HepG2 (cell line): ENCODE results near the gene SSTR5. TPM values are rescaled to one million over a fixed set of nuclear protein-coding genes. Genes with fewer than 3 reads are reported as not detected.
A peak's percentile ranks its signal among the peaks of the same experiment; 100 is the strongest.

ENCODE experiments used
- ATAC-seq: fragments of 200-7000 bp; cut with Tn5 transposase; 3 replicates; pipeline ENCODE4 v1.9.1; 2020; ENCODE audit warnings: mild to moderate bottlenecking, moderate library complexity
- BruUV-seq: library from RNA; stranded (reverse); fragments of 400-500 nt; replicated peaks from 2 replicates; lab custom pipeline; 2021; lab: Mats Ljungman, UMichigan
- CTCF ChIA-PET: fragments of 300-600 bp; formaldehyde crosslinking; extraction: SDS; loops from one replicate; lab custom pipeline; 2021; ENCODE audit warnings: low total read pairs, inconsistent platforms, low intra/inter-chr PET ratio; lab: Yijun Ruan, JAX
- POLR2A ChIA-PET: fragments of 350-600 bp; sonication (Branson Sonifier 250); formaldehyde crosslinking; loops from one replicate; lab custom pipeline; 2020; ENCODE audit warnings: antibody characterized with exemption, inconsistent platforms; lab: Yijun Ruan, JAX
- DNase-seq: peaks from one replicate; pipeline ENCODE4 v3.0.0-alpha.2; 2015; ENCODE audit warnings: low spot score
- FAIRE-seq: peaks from 3 replicates; lab custom pipeline; 2011; peaks lifted over from hg19 to GRCh38; lab: Jason Lieb, UNC
- H2AFZ ChIP-seq: one replicate; pipeline ENCODE4 v1.6.1; 2011; ENCODE audit warnings: low read length, inconsistent platforms
- H3K27ac ChIP-seq: fragments of 300-600 bp; 3 replicates; pipeline ENCODE4 v1.8.0; 2011; ENCODE audit warnings: mixed run types, mild to moderate bottlenecking, mixed read lengths, low read length, inconsistent platforms; ENCODE audit not compliant: insufficient read depth; ENCODE audit errors: extremely low read length
- H3K27me3 ChIP-seq, 2 experiments: fragments of 200-600 bp in 1 of 2; 2 replicates in 1 of 2; 3 replicates in 1 of 2; pipeline versions ENCODE4 v1.6.0 to v1.8.0; 2011; ENCODE audit warnings: low read length in 2 of 2, mild to moderate bottlenecking in 2 of 2, moderate library complexity in 2 of 2, inconsistent platforms in 1 of 2; ENCODE audit not compliant: insufficient read depth in 2 of 2, control insufficient read depth in 1 of 2
- H3K36me3 ChIP-seq, 2 experiments: fragments of 200-600 bp in 1 of 2; replicated peaks in 1 of 2; 2 replicates in 1 of 2; 3 replicates in 1 of 2; pipeline versions ENCODE4 v1.5.1 to v1.8.0; 2011; ENCODE audit warnings: low read length in 2 of 2, inconsistent platforms in 1 of 2; ENCODE audit not compliant: insufficient read depth in 2 of 2, control insufficient read depth in 1 of 2
- H3K4me1 ChIP-seq: 2 replicates; pipeline ENCODE4 v1.5.1; 2012; ENCODE audit warnings: low read length, inconsistent platforms; ENCODE audit not compliant: insufficient read depth
- H3K4me2 ChIP-seq: 2 replicates; pipeline ENCODE4 v1.6.0; 2011; ENCODE audit warnings: low read depth, low read length, inconsistent platforms
- H3K4me3 ChIP-seq, 3 experiments: fragments of 200-600 bp in 1 of 3; sonication (generic), shearing (Covaris generic) in 1 of 3; replicated peaks in 1 of 3; 2 replicates each; pipeline ENCODE4 v1.5.1; 2011 to 2016; ENCODE audit warnings: low read length in 3 of 3, inconsistent platforms in 2 of 3, low read depth in 2 of 3, mild to moderate bottlenecking in 2 of 3, control low read depth in 1 of 3, mixed read lengths in 1 of 3; ENCODE audit not compliant: insufficient read depth in 1 of 3
- H3K79me2 ChIP-seq: one replicate; pipeline ENCODE4 v1.6.1; 2011; ENCODE audit warnings: low read length, inconsistent platforms; ENCODE audit not compliant: insufficient read depth
- H3K9ac ChIP-seq: 2 replicates; pipeline ENCODE4 v1.6.0; 2011; ENCODE audit warnings: mild to moderate bottlenecking, low read depth, low read length, inconsistent platforms; ENCODE audit not compliant: insufficient read depth
- H3K9me3 ChIP-seq: 2 replicates; pipeline ENCODE4 v1.5.1; 2012; ENCODE audit warnings: mild to moderate bottlenecking, low read length
- H4K20me1 ChIP-seq: 2 replicates; pipeline ENCODE4 v1.6.0; 2011; ENCODE audit warnings: inconsistent platforms, mild to moderate bottlenecking, low read length, moderate library complexity; ENCODE audit not compliant: insufficient read depth
- CREB1 ChIP-seq, 2 experiments: fragments of 450-650 bp in 1 of 2; IDR thresholded peaks; 2 replicates each; pipeline ENCODE4 v1.6.1; 2016 to 2017; ENCODE audit warnings: control low read depth in 1 of 2, mild to moderate bottlenecking in 1 of 2, missing compliant biosample characterization in 1 of 2, missing genetic modification characterization in 1 of 2
- ETV6 ChIP-seq: sonication (generic); formaldehyde crosslinking; conservative IDR thresholded peaks from 2 replicates; pipeline ENCODE4 v1.4.0; 2020; ENCODE audit warnings: missing genetic modification reagents
- KAT7 ChIP-seq: IDR thresholded peaks from 2 replicates; pipeline ENCODE4 v1.6.1; 2018; ENCODE audit warnings: borderline replicate concordance, missing compliant biosample characterization
- MLLT10 ChIP-seq: sonication (generic); formaldehyde crosslinking; IDR thresholded peaks from 2 replicates; pipeline ENCODE4 v1.4.0; 2020; ENCODE audit warnings: missing genetic modification reagents
- NAIF1 ChIP-seq: sonication (generic); formaldehyde crosslinking; IDR thresholded peaks from 2 replicates; pipeline ENCODE4 v1.5.0; 2020; ENCODE audit warnings: mild to moderate bottlenecking, missing genetic modification reagents, borderline replicate concordance
- PAF1 ChIP-seq: IDR thresholded peaks from 2 replicates; pipeline ENCODE4 v1.6.1; 2016; ENCODE audit warnings: missing genetic modification reagents, missing compliant biosample characterization
- RXRA ChIP-seq: sonication (generic); formaldehyde crosslinking; IDR thresholded peaks from 2 replicates; pipeline ENCODE4 v1.5.1; 2020; ENCODE audit warnings: missing genetic modification reagents
- SRF ChIP-seq: IDR thresholded peaks from 2 replicates; pipeline ENCODE4 v1.6.1; 2011; ENCODE audit warnings: mild to moderate bottlenecking, low read depth, low read length, moderate library complexity
- THYN1 ChIP-seq: sonication (generic); formaldehyde crosslinking; IDR thresholded peaks from 2 replicates; pipeline ENCODE4 v1.8.1; 2023; ENCODE audit warnings: low read depth, mild to moderate bottlenecking, moderate library complexity, missing genetic modification reagents, borderline replicate concordance
- ZFP41 ChIP-seq: sonication (generic); formaldehyde crosslinking; IDR thresholded peaks from 2 replicates; pipeline ENCODE4 v1.4.0; 2020; ENCODE audit warnings: mild to moderate bottlenecking, missing genetic modification reagents, borderline replicate concordance
- ZNF282 ChIP-seq: fragments of 450-650 bp; IDR thresholded peaks from 2 replicates; pipeline ENCODE4 v1.6.1; 2018; ENCODE audit not compliant: partially characterized antibody
- ZNF614 ChIP-seq: IDR thresholded peaks from 2 replicates; pipeline ENCODE4 v1.6.1; 2018; ENCODE audit warnings: missing biosample characterization, missing genetic modification reagents, inconsistent platforms, borderline replicate concordance
- ZSCAN29 ChIP-seq: sonication (generic); formaldehyde crosslinking; conservative IDR thresholded peaks from 2 replicates; pipeline ENCODE4 v1.4.0; 2020; ENCODE audit warnings: mild to moderate bottlenecking, missing genetic modification reagents
- WGBS: methylation state at CpG from one replicate; pipeline ENCODE4 v1.1.6; 2017; ENCODE audit warnings: low lambda C conversion rate; 5-methylcytosine and 5-hydroxymethylcytosine counted together
- in situ Hi-C: cut with HindIII; loops from 2 replicates; pipeline ENCODE4 v1.10.0; 2017; ENCODE audit warnings: low pct_unique_long_range_greater_than_20kb; ENCODE audit not compliant: extremely low pct_ligation_motif_present
- intact Hi-C: fragments of 100-400 bp; cut with micrococcal nuclease; formaldehyde crosslinking; loops from one replicate; pipeline ENCODE4 v1.10.0; 2022; ENCODE audit not compliant: unreplicated experiment
- polyA plus RNA-seq, 8 experiments: library from polyadenylated mRNA; depleted of rRNA in 3 of 8; stranded (reverse) in 7 of 8; unstranded in 1 of 8; fragments of >200 nt; fragmentation: Illumina TruSeq in 4 of 8; extraction: Trizol in 4 of 8; gene quantifications; 2 replicates each; pipeline versions ENCODE4 v1.2.1 to v1.2.3, GENCODE V29; 2011 to 2016; ENCODE audit warnings: low read depth in 4 of 8, missing spikeins in 1 of 8, mixed read lengths in 1 of 8; ENCODE audit not compliant: insufficient read depth in 1 of 8
- total RNA-seq, 5 experiments: library from RNA; depleted of rRNA; stranded (reverse); fragments of >200 nt; fragmentation: Illumina TruSeq; extraction: Trizol; gene quantifications; 2 replicates each; pipeline ENCODE4 v1.2.3, GENCODE V29; 2016; ENCODE audit warnings: low read depth in 1 of 5
- TF ChIP-seq, protein P1 (sequence below): sonication (generic); formaldehyde crosslinking; IDR thresholded peaks from 2 replicates; pipeline ENCODE4 v1.4.0; 2020; ENCODE audit warnings: missing genetic modification reagents
- TF ChIP-seq, protein P2 (sequence below): sonication (generic); formaldehyde crosslinking; IDR thresholded peaks from 2 replicates; pipeline ENCODE4 v1.8.0; 2022; ENCODE audit warnings: mild to moderate bottlenecking, missing genetic modification reagents; ENCODE audit not compliant: insufficient replicate concordance

The SSTR5 gene
- total and polyA plus RNA-seq, 2 of the 13 experiments (the other 11 are each of a cell fraction or from before 2014, with no cell fraction given) = 0.20 to 0.49 TPM

DNA sequence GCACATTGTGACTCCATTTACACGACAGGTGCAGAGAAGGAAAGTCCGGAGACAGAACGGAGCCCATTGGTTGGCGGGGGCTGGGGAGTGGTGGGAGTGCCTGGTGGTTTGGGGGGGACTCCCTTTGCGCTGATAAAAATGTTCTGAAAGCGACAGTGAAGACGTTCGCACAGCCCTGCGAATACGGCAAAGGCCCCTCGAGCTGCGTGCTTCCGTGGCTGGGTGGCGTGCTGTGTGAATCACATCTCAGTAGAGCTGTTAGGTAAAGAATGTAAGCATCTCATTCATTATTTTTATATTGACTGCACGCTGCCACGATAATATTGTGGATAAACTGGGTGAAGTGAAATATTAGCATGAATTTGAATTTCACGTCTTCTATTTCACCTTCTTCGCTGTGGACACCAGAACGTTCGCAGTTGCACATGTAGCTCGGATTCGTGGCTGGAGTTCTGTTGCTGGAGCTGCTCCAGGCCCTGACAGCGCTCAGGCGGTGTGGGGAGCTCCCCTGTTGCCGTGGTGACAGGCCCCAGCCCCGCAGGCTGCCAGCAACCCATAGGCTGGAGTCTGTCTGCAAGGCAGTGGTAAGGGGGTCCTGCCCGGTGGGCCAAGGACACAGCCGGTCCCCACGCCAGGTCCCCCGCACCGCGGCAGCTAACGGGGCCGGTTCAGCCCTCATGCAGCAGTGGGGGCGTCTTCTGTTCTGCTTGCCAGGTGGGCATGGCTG is 46.3 kb upstream of the SSTR5 start:
- Histone ChIP-seq H3K27me3 (peaks cover 27 to 95% of the 10 kb centered on the region in 2 experiments), H3K4me3 (no peak overlapping the region), H3K9ac (no peak overlapping the region), H2AFZ (no peak overlapping the region), H4K20me1 (no peaks in the 10 kb centered on the region), H3K36me3 (no peaks in the 10 kb centered on the region), H3K27ac (no peak overlapping the region), H3K79me2 (no peaks in the 10 kb centered on the region), H3K9me3 (no peaks in the 10 kb centered on the region), H3K4me1 (peaks cover 10% of the 10 kb centered on the region), H3K4me2 (no peak overlapping the region)
- no peak for FAIRE-seq
- in situ Hi-C loops = no loop called here
- 28% methylated on average over 22 of the region's 35 CpGs for WGBS
- TF ChIP-seq THYN1 (CRISPR knock-in tag) (no peak), NAIF1 (CRISPR knock-in tag) (no peak)
- CTCF ChIA-PET = no interaction called here
- no TSS peak for BruUV-seq
- intact Hi-C loops = no loop called here
- POLR2A ChIA-PET = no interaction called here
- ATAC-seq = no peak
- no peak for DNase-seq

DNA sequence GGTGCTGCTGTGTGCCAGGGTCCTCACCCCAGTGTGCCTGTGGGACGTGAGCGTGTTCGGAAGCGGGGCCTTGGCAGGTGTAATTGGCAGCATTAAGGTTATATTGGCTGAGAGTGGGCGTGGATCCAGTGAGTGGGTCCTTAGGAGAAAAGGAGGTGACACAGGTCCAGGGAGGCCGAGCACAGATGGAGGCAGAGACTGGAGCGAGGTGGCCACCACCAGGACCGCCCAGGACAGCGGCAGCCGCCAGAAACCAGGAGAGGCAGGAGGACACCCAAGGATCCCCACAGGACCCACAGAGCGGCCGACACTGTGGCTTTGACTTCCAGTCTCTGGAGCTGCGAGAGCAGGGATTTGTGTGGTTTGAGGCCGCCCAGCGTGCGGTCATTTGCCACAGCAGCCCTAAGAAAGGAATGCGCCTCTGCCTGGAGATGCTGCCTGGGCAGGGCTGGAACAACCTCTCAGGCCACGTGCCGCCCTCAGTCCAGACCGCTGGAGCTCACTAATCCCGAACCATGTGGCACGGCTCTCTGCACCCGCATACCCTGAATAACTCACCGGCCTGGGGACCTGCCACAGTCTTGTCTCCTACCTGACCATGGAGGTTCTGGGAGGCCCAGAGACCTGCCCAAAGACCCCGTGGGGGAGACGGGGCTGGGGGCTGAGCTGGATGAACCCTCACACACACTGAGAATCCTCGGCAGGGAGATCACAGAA is 45.6 kb upstream of the SSTR5 start:
- CTCF ChIA-PET = no interaction called here
- H3K27ac ChIP-seq = no peak overlapping the region
- peak; percentile 7; the same call in 1 of the 3 replicates for ATAC-seq
- no peaks in the 10 kb centered on the region for H3K9me3 ChIP-seq
- DNase-seq = no peak
- no peak overlapping the region for H2AFZ ChIP-seq
- no peaks in the 10 kb centered on the region for H3K36me3 ChIP-seq
- POLR2A ChIA-PET = no interaction called here
- H3K4me3 ChIP-seq = no peak overlapping the region
- H3K79me2 ChIP-seq = no peaks in the 10 kb centered on the region
- WGBS = 31% methylated on average over 12 of the region's 27 CpGs
- H3K4me1 ChIP-seq = peaks cover 10% of the 10 kb centered on the region
- no peak overlapping the region for H3K9ac ChIP-seq
- no peak overlapping the region for H3K4me2 ChIP-seq
- H3K27me3 ChIP-seq = peaks cover 25 to 93% of the 10 kb centered on the region in 2 experiments
- FAIRE-seq = no peak
- H4K20me1 ChIP-seq = no peaks in the 10 kb centered on the region
- intact Hi-C loops (no loop called here), in situ Hi-C loops (no loop called here)
- no TSS peak for BruUV-seq
- no peak for TF ChIP-seq ZNF282
- TF ChIP-seq RXRA (CRISPR knock-in tag) = no peak
- TF ChIP-seq ZNF614 = no peak
- TF ChIP-seq CREB1 (IDR thresholded peaks at IDR 0.05) = no peak
- TF ChIP-seq CREB1 (CRISPR knock-in tag; IDR thresholded peaks at IDR 0.05) = no peak
- TF ChIP-seq SRF = no peak
- no peak for TF ChIP-seq ZFP41
- TF ChIP-seq KAT7 = no peak
- TF ChIP-seq ETV6 (CRISPR knock-in tag) = no peak
- TF ChIP-seq, protein P1, sequence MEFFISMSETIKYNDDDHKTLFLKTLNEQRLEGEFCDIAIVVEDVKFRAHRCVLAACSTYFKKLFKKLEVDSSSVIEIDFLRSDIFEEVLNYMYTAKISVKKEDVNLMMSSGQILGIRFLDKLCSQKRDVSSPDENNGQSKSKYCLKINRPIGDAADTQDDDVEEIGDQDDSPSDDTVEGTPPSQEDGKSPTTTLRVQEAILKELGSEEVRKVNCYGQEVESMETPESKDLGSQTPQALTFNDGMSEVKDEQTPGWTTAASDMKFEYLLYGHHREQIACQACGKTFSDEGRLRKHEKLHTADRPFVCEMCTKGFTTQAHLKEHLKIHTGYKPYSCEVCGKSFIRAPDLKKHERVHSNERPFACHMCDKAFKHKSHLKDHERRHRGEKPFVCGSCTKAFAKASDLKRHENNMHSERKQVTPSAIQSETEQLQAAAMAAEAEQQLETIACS (CRISPR knock-in tag) = no peak
- no peak for TF ChIP-seq PAF1
- TF ChIP-seq ZSCAN29 (CRISPR knock-in tag) = no peak
- TF ChIP-seq, protein P2, sequence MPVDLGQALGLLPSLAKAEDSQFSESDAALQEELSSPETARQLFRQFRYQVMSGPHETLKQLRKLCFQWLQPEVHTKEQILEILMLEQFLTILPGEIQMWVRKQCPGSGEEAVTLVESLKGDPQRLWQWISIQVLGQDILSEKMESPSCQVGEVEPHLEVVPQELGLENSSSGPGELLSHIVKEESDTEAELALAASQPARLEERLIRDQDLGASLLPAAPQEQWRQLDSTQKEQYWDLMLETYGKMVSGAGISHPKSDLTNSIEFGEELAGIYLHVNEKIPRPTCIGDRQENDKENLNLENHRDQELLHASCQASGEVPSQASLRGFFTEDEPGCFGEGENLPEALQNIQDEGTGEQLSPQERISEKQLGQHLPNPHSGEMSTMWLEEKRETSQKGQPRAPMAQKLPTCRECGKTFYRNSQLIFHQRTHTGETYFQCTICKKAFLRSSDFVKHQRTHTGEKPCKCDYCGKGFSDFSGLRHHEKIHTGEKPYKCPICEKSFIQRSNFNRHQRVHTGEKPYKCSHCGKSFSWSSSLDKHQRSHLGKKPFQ = no peak
- TF ChIP-seq MLLT10 (CRISPR knock-in tag) = no peak
